AG04450 (cell line): ENCODE data around the gene CIB4. TPM values are rescaled to one million over a fixed set of nuclear protein-coding genes. Genes with fewer than 3 reads are reported as not detected.
"Not testable (repeated sequence)": the region's sequence is repeated elsewhere in the genome, so short reads cannot be mapped to it uniquely, and the experiment has no call there.

Source experiments
- CTCF ChIA-PET: fragments of 300-600, 350-600 bp; formaldehyde crosslinking; extraction: SDS; loops from one replicate; lab custom pipeline; 2022; ENCODE audit warnings: antibody characterized with exemption, inconsistent platforms; lab: Charles Lee
- POLR2A ChIA-PET: fragments of 350-600 bp; formaldehyde crosslinking; extraction: SDS; loops from one replicate; lab custom pipeline; 2021; ENCODE audit warnings: antibody characterized with exemption, inconsistent platforms; lab: Yijun Ruan, JAX
- DNase-seq: peaks from one replicate; pipeline ENCODE4 v3.0.0-alpha.2; 2011; ENCODE audit warnings: low read depth, low spot score
- H3K27ac ChIP-seq: one replicate; pipeline ENCODE4 v1.5.1; 2012; ENCODE audit warnings: low read depth, low read length, control low read depth
- H3K27me3 ChIP-seq: one replicate; pipeline ENCODE4 v1.6.0; 2012; ENCODE audit warnings: low read length; ENCODE audit not compliant: control insufficient read depth, insufficient read depth
- H3K4me3 ChIP-seq: 2 replicates; pipeline ENCODE4 v1.5.1; 2011; ENCODE audit warnings: mild to moderate bottlenecking, low read depth, low read length, control low read depth
- H3K9me3 ChIP-seq: 2 replicates; pipeline ENCODE4 v1.5.1; 2012; ENCODE audit warnings: low read length; ENCODE audit not compliant: control insufficient read depth, insufficient read depth
- polyA plus RNA-seq: library from polyadenylated mRNA; depleted of rRNA; stranded (reverse); fragments of >200 nt; gene quantifications from 2 replicates; pipeline ENCODE4 v1.2.3, GENCODE V29; 2011
- TF ChIP-seq, protein P1 (sequence below): IDR thresholded peaks from 2 replicates; pipeline ENCODE4 v1.5.1; 2011; ENCODE audit warnings: low read depth, low read length, control low read depth, inconsistent platforms

CIB4 gene
- polyA plus RNA-seq, 1 experiment: not detected

DNA sequence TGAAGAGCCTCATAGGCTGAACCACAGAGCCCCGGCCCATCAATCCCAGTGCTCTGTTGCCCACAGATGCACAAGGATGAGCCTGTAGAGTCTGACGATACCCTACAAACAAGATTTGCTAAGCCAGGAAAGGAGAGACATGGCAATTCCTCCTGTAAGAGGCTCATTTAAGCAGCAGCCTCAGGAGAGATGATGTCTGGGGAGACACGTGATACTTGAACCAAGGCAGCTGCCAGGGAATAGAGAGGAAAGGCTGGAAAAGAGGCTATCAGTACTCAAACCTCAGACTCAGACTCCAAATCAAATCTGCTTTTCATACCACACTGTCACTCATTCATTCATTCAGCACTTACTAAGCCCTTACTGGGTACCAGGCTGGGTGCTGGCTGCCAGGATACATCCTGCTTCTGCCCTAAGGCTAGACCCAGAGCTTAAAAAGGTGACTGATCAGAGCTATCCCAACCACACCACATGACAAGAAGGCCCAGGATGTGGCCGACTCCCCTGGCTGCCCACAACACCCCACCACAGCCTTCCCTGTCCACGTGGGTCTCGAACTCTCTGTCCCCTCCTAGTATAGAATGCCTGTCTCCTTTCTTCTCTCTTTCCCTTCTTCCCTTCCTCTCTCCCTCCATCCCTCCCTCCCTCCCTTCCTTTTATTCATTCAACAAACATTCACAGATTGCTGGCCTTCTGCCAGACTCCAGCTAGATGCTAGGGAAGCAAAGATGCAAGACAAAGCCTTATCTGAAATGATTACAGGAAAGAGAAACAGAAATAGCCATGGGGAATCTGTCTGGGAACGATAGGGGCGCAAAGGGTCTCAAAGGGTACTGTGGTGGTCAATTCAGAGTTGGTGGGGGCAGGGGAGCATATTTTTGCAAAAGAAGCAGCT is 27.9 kb upstream of the CIB4 start:
- POLR2A ChIA-PET: no interaction called here
- TF ChIP-seq, protein P1, sequence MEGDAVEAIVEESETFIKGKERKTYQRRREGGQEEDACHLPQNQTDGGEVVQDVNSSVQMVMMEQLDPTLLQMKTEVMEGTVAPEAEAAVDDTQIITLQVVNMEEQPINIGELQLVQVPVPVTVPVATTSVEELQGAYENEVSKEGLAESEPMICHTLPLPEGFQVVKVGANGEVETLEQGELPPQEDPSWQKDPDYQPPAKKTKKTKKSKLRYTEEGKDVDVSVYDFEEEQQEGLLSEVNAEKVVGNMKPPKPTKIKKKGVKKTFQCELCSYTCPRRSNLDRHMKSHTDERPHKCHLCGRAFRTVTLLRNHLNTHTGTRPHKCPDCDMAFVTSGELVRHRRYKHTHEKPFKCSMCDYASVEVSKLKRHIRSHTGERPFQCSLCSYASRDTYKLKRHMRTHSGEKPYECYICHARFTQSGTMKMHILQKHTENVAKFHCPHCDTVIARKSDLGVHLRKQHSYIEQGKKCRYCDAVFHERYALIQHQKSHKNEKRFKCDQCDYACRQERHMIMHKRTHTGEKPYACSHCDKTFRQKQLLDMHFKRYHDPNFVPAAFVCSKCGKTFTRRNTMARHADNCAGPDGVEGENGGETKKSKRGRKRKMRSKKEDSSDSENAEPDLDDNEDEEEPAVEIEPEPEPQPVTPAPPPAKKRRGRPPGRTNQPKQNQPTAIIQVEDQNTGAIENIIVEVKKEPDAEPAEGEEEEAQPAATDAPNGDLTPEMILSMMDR: no peak
- H3K27me3 ChIP-seq: peaks cover 32% of the 10 kb centered on the region
- H3K4me3 ChIP-seq: no peak overlapping the region
- CTCF ChIA-PET: no interaction called here
- H3K9me3 ChIP-seq: no peaks in the 10 kb centered on the region
- no peak for DNase-seq
- H3K27ac ChIP-seq: no peak overlapping the region

DNA sequence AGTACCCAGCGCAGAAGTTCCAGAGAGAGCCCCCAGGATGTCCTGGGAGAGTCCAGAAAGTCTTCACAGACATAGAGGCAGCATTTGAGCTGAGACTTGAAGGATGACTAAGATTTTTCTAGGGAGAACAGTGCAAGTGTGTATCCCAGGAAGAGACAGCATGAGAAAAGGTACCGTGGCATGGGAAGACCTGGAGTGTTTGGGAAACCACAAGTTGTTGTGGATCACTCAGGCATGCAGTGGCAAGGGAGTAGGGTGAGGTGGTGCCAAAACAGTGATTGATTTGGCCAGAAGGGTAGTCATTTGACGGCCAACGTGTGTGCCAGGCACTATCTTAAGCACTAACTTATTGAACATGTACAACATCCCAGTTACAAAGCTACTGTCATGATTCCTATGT is 26.9 kb upstream of the CIB4 start:
- POLR2A ChIA-PET: no interaction called here
- H3K9me3 ChIP-seq: no peaks in the 10 kb centered on the region
- no peak for DNase-seq
- H3K4me3 ChIP-seq: no peak overlapping the region
- peaks cover 36% of the 10 kb centered on the region for H3K27me3 ChIP-seq
- TF ChIP-seq, protein P1: no peak
- H3K27ac ChIP-seq: no peak overlapping the region
- CTCF ChIA-PET: interaction anchor here (1.1 to 1.4 kb wide), 2 partner anchors 62 to 90 kb away, joined by 3 to 4 read pairs; no protein-coding TSS in a partner anchor

GRCh38 chr2:26666671-26667070 is 25.5 kb upstream of the CIB4 start:
- Histone ChIP-seq H3K9me3 (no peaks in the 10 kb centered on the region), H3K27me3 (peaks cover 27% of the 10 kb centered on the region), H3K4me3 (no peak overlapping the region), H3K27ac (no peak overlapping the region)
- DNase-seq: no peak
- TF ChIP-seq, protein P1: no peak
- CTCF ChIA-PET: interaction anchor here (1.4 kb wide), 1 partner anchor 61 kb away, joined by 3 read pairs; no protein-coding TSS in a partner anchor
- POLR2A ChIA-PET: no interaction called here

DNA sequence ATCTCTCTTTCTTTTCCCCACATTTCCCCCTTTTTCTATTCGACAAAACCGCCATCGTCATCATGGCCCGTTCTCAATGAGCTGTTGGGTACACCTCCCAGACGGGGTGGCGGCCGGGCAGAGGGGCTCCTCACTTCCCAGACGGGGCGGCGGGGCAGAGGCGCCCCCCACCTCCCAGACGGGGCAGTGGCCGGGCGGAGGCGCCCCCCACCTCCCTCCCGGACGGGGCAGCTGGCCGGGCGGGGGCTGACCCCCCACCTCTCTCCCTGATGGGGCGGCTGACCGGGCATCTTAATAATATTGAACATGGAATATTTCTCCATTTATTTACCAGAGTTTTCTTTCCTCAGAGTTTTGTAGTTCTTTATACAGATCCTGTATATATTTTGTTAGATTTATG is 24.1 kb upstream of the CIB4 start:
- H3K27ac ChIP-seq, H3K4me3 ChIP-seq, DNase-seq, POLR2A ChIA-PET, H3K9me3 ChIP-seq, CTCF ChIA-PET: not testable (repeated sequence)
- H3K27me3 ChIP-seq: peaks cover 23% of the 10 kb centered on the region

- Histone ChIP-seq H3K27me3 (peaks cover 14% of the 10 kb centered on the region), H3K9me3 (no peaks in the 10 kb centered on the region), H3K4me3 (no peak overlapping the region), H3K27ac (no peak overlapping the region)
- DNase-seq: no peak
- CTCF ChIA-PET: interaction anchor here (0.6 to 1.0 kb wide), 2 partner anchors 52 to 54 kb away, joined by 3 read pairs; no protein-coding TSS in a partner anchor
- POLR2A ChIA-PET: no interaction called here
- TF ChIP-seq, protein P1: no peak
Observed at GRCh38 chr2:26660363-26660962, 19.3 kb upstream of the CIB4 start.
